H1 (cell line): ENCODE results near the gene EXD2. TPM values are rescaled to one million over a fixed set of nuclear protein-coding genes. Genes with fewer than 3 reads are reported as not detected.

Experiments used
- CTCF ChIA-PET: fragments of 300-600 bp; sonication (Branson Sonifier 250); formaldehyde crosslinking; loops from one replicate; lab custom pipeline; 2021; ENCODE audit not compliant: partially characterized antibody; lab: Charles Lee
- POLR2A ChIA-PET: fragments of 300-600 bp; sonication (Branson Sonifier 250); formaldehyde crosslinking; loops from one replicate; lab custom pipeline; 2021; ENCODE audit warnings: inconsistent platforms; ENCODE audit not compliant: partially characterized antibody; lab: Charles Lee
- DNase-seq, 2 experiments: peaks; one replicate each; pipeline versions ENCODE4 v3.0.0 to v3.0.0-alpha.2; 2010 to 2022; ENCODE audit warnings: low spot score in 2 of 2, low read depth in 1 of 2, mixed read lengths in 1 of 2
- FAIRE-seq: peaks from 2 replicates; lab custom pipeline; 2011; peaks lifted over from hg19 to GRCh38; lab: Jason Lieb, UNC
- H2AFZ ChIP-seq: 2 replicates; pipeline ENCODE4 v1.8.1; 2012; ENCODE audit warnings: low read length, inconsistent platforms
- H2AK5ac ChIP-seq: 2 replicates; pipeline ENCODE4 v1.6.1; 2013; ENCODE audit warnings: low read depth, low read length
- H2BK120ac ChIP-seq: replicated peaks from 2 replicates; pipeline ENCODE3; 2013; ENCODE audit warnings: low read depth, low read length, inconsistent platforms
- H2BK12ac ChIP-seq: 2 replicates; pipeline ENCODE4 v1.6.1; 2013; ENCODE audit warnings: low read depth, low read length
- H2BK15ac ChIP-seq: 2 replicates; pipeline ENCODE4 v1.6.1; 2013; ENCODE audit warnings: low read length
- H2BK20ac ChIP-seq: 2 replicates; pipeline ENCODE4 v1.6.1; 2013; ENCODE audit warnings: low read length
- H2BK5ac ChIP-seq: 2 replicates; pipeline ENCODE4 v1.6.1; 2013; ENCODE audit warnings: low read depth, low read length
- H3K14ac ChIP-seq: 2 replicates; pipeline ENCODE4 v1.6.1; 2013; ENCODE audit warnings: inconsistent platforms; ENCODE audit not compliant: insufficient read length
- H3K18ac ChIP-seq: 2 replicates; pipeline ENCODE4 v1.6.1; 2013; ENCODE audit warnings: low read length; ENCODE audit errors: extremely low read depth
- H3K23ac ChIP-seq: 2 replicates; pipeline ENCODE4 v1.6.1; 2013; ENCODE audit warnings: inconsistent platforms; ENCODE audit not compliant: insufficient read length
- H3K23me2 ChIP-seq: 2 replicates; pipeline ENCODE4 v1.6.1; 2013; ENCODE audit warnings: low read depth, low read length
- H3K27ac ChIP-seq: 2 replicates; pipeline ENCODE4 v1.6.1; 2011; ENCODE audit warnings: low read depth, low read length, inconsistent platforms
- H3K27me3 ChIP-seq, 4 experiments: replicated peaks in 1 of 4; 1 replicate in 1 of 4; 2 replicates in 3 of 4; pipeline versions ENCODE4 v1.6.1 to v1.8.1; 2011 to 2013; ENCODE audit warnings: low read length in 3 of 4, mild to moderate bottlenecking in 3 of 4, inconsistent platforms in 2 of 4, mixed read lengths in 2 of 4, moderate library complexity in 1 of 4; ENCODE audit not compliant: control insufficient read depth in 3 of 4, insufficient read depth in 3 of 4; ENCODE audit errors: extremely low read depth in 1 of 4
- H3K36me3 ChIP-seq, 4 experiments: 2 replicates each; pipeline versions ENCODE4 v1.6.1 to v1.8.1; 2011 to 2013; ENCODE audit warnings: mild to moderate bottlenecking in 4 of 4, low read length in 3 of 4, moderate library complexity in 2 of 4, control low read depth in 1 of 4, inconsistent platforms in 1 of 4; ENCODE audit not compliant: insufficient read depth in 4 of 4, control insufficient read depth in 2 of 4
- H3K4ac ChIP-seq: replicated peaks from 2 replicates; pipeline ENCODE3; 2013; ENCODE audit warnings: low read length, low read depth, mixed read lengths, inconsistent platforms; ENCODE audit not compliant: insufficient read length
- H3K4me1 ChIP-seq, 4 experiments: replicated peaks in 1 of 4; 1 replicate in 1 of 4; 2 replicates in 3 of 4; pipeline versions ENCODE4 v1.6.1 to v1.8.1; 2011 to 2013; ENCODE audit warnings: low read length in 3 of 4, inconsistent platforms in 2 of 4, mixed read lengths in 1 of 4; ENCODE audit not compliant: insufficient read depth in 4 of 4, control insufficient read depth in 3 of 4
- H3K4me2 ChIP-seq, 2 experiments: 2 replicates each; pipeline versions ENCODE4 v1.6.1 to v1.8.1; 2011 to 2013; ENCODE audit warnings: low read depth in 2 of 2, low read length in 2 of 2, control low read depth in 1 of 2, inconsistent platforms in 1 of 2, mild to moderate bottlenecking in 1 of 2; ENCODE audit not compliant: insufficient read depth in 1 of 2
- H3K4me3 ChIP-seq, 4 experiments: fragments of 200-600, 300-600 bp in 1 of 4; sonication (generic), shearing (Covaris generic), sonication (Bioruptor Twin) in 1 of 4; 2 replicates each; pipeline versions ENCODE4 v1.5.1 to v1.8.1; 2011 to 2016; ENCODE audit warnings: low read length in 4 of 4, low read depth in 3 of 4, control low read depth in 2 of 4, inconsistent platforms in 2 of 4, mild to moderate bottlenecking in 2 of 4, mixed read lengths in 1 of 4, moderate library complexity in 1 of 4; ENCODE audit not compliant: insufficient read depth in 2 of 4; ENCODE audit errors: extremely low read depth in 1 of 4
- H3K56ac ChIP-seq: replicated peaks from 2 replicates; pipeline ENCODE3; 2013; ENCODE audit warnings: low read depth, mild to moderate bottlenecking, mixed read lengths, low read length, inconsistent platforms; ENCODE audit not compliant: insufficient read length
- H3K79me1 ChIP-seq: 2 replicates; pipeline ENCODE4 v1.6.1; 2013; ENCODE audit warnings: low read depth, low read length, control low read depth
- H3K79me2 ChIP-seq, 2 experiments: 2 replicates each; pipeline versions ENCODE4 v1.6.1 to v1.8.1; 2012 to 2013; ENCODE audit warnings: low read length in 2 of 2, mild to moderate bottlenecking in 2 of 2, inconsistent platforms in 1 of 2; ENCODE audit not compliant: insufficient read depth in 2 of 2, control insufficient read depth in 1 of 2
- H3K9ac ChIP-seq, 4 experiments: replicated peaks in 1 of 4; 1 replicate in 1 of 4; 2 replicates in 3 of 4; pipeline versions ENCODE4 v1.6.1 to v1.8.1; 2011 to 2013; ENCODE audit warnings: low read depth in 3 of 4, low read length in 3 of 4, control low read depth in 2 of 4, mild to moderate bottlenecking in 2 of 4, moderate library complexity in 2 of 4, inconsistent platforms in 1 of 4; ENCODE audit errors: extremely low read depth in 1 of 4
- H3K9me3 ChIP-seq, 2 experiments: 2 replicates each; pipeline versions ENCODE4 v1.6.1 to v1.8.1; 2012 to 2013; ENCODE audit warnings: mild to moderate bottlenecking in 2 of 2, moderate library complexity in 2 of 2, control low read depth in 1 of 2, inconsistent platforms in 1 of 2, low read depth in 1 of 2, low read length in 1 of 2, mixed read lengths in 1 of 2; ENCODE audit not compliant: insufficient read depth in 2 of 2
- H4K20me1 ChIP-seq, 2 experiments: replicated peaks in 1 of 2; 2 replicates each; pipeline versions ENCODE3 to v1.8.1; 2011 to 2013; ENCODE audit warnings: inconsistent platforms in 2 of 2, low read length in 2 of 2, mild to moderate bottlenecking in 1 of 2; ENCODE audit not compliant: insufficient read depth in 2 of 2, control insufficient read depth in 1 of 2
- H4K5ac ChIP-seq: 2 replicates; pipeline ENCODE4 v1.6.1; 2013; ENCODE audit warnings: low read length, low read depth, mixed read lengths, inconsistent platforms; ENCODE audit not compliant: insufficient read length
- H4K8ac ChIP-seq: 2 replicates; pipeline ENCODE4 v1.8.0; 2013; ENCODE audit warnings: mild to moderate bottlenecking, moderate library complexity, low read length, inconsistent platforms; ENCODE audit not compliant: insufficient read depth; ENCODE audit errors: extremely low read depth
- H4K91ac ChIP-seq: replicated peaks from 2 replicates; pipeline ENCODE3; 2013; ENCODE audit warnings: low read length, mixed read lengths, inconsistent platforms; ENCODE audit not compliant: insufficient read length
- CTBP2 ChIP-seq: IDR thresholded peaks from 2 replicates; pipeline ENCODE4 v1.7.0; 2011; ENCODE audit warnings: borderline replicate concordance, mild to moderate bottlenecking, moderate library complexity, mixed read lengths, low read length; ENCODE audit not compliant: insufficient read depth, insufficient read length
- FOSL1 ChIP-seq: IDR thresholded peaks from 2 replicates; pipeline ENCODE4 v1.6.1; 2011; ENCODE audit warnings: mild to moderate bottlenecking, low read depth, low read length, moderate library complexity; ENCODE audit not compliant: insufficient read depth
- JUND ChIP-seq: IDR thresholded peaks from 2 replicates; pipeline ENCODE4 v1.6.1; 2011; ENCODE audit warnings: mild to moderate bottlenecking, improper control_type of control experiment, low read length
- KDM4A ChIP-seq: IDR thresholded peaks from one replicate; pipeline ENCODE4 v1.7.1; 2012; ENCODE audit warnings: low read depth, mild to moderate bottlenecking, moderate library complexity, low read length, inconsistent platforms; ENCODE audit not compliant: severe bottlenecking
- MAX ChIP-seq: IDR thresholded peaks from 2 replicates; pipeline ENCODE4 v1.6.1; 2012; ENCODE audit warnings: inconsistent platforms
- NANOG ChIP-seq: IDR thresholded peaks from 2 replicates; pipeline ENCODE4 v1.6.1; 2011; ENCODE audit warnings: low read length, low read depth, mild to moderate bottlenecking, inconsistent platforms; ENCODE audit not compliant: insufficient read depth, poor library complexity, severe bottlenecking
- POLR2A ChIP-seq, 2 experiments: IDR thresholded peaks; 1 replicate in 1 of 2; 2 replicates in 1 of 2; pipeline ENCODE4 v1.6.1; 2011; ENCODE audit warnings: low read depth in 2 of 2, low read length in 2 of 2, mild to moderate bottlenecking in 2 of 2; ENCODE audit errors: control extremely low read depth in 1 of 2
- POLR2AphosphoS5 ChIP-seq: IDR thresholded peaks from 2 replicates; pipeline ENCODE4 v1.6.1; 2011; ENCODE audit warnings: low read depth, low read length
- TAF7 ChIP-seq: optimal IDR thresholded peaks from 2 replicates; pipeline ENCODE3; 2011; ENCODE audit warnings: low read depth, mild to moderate bottlenecking, inconsistent platforms, low read length, moderate library complexity, borderline replicate concordance
- WGBS, 2 experiments: shearing (Covaris generic) in 1 of 2; methylation state at CpG; one replicate each; pipeline versions ENCODE4 v1.1.6 to v1.1.7; 2013 to 2015; ENCODE audit warnings: low lambda C conversion rate in 2 of 2, mixed read lengths in 2 of 2, inconsistent platforms in 1 of 2, low coverage in 1 of 2, missing lambda C conversion rate in 1 of 2; ENCODE audit not compliant: insufficient replicate concordance in 2 of 2, insufficient coverage in 1 of 2, insufficient read length in 1 of 2; ENCODE audit errors: extremely low coverage in 1 of 2, missing lambda C conversion rate in 1 of 2; 5-methylcytosine and 5-hydroxymethylcytosine counted together
- polyA plus RNA-seq, 7 experiments: library from polyadenylated mRNA; depleted of rRNA in 3 of 7; stranded (reverse) in 5 of 7; unstranded in 2 of 7; fragments of >200 nt in 5 of 7; fragments of 200-250 nt in 2 of 7; gene quantifications; 1 replicate in 5 of 7; 2 replicates in 1 of 7; 4 replicates in 1 of 7; pipeline versions ENCODE4 v1.2.1 to v1.2.3, GENCODE V29; 2011 to 2013; ENCODE audit warnings: missing spikeins in 2 of 7, mixed read lengths in 2 of 7
- total RNA-seq: library from RNA; stranded (reverse); fragmentation: NEBNext Ultra II Directional; extraction: Animal tissue kit (Norgen Biotek cat#: 25700); gene quantifications from 2 replicates; pipeline ENCODE4 v1.2.1, GENCODE V29; 2021
- TF ChIP-seq, protein P1 (sequence below), 3 experiments: IDR thresholded peaks; 1 replicate in 2 of 3; 2 replicates in 1 of 3; pipeline versions ENCODE4 v1.5.1 to v1.6.1; 2011; ENCODE audit warnings: low read length in 3 of 3, mild to moderate bottlenecking in 3 of 3, inconsistent platforms in 2 of 3, low read depth in 1 of 3, moderate library complexity in 1 of 3; ENCODE audit not compliant: insufficient read depth in 1 of 3; ENCODE audit errors: control extremely low read depth in 1 of 3

EXD2 gene
- total and polyA plus RNA-seq, 2 of the 8 experiments (the other 6 are each of a cell fraction or from before 2014, with no cell fraction given) = 11.9 to 25.9 TPM

DNA sequence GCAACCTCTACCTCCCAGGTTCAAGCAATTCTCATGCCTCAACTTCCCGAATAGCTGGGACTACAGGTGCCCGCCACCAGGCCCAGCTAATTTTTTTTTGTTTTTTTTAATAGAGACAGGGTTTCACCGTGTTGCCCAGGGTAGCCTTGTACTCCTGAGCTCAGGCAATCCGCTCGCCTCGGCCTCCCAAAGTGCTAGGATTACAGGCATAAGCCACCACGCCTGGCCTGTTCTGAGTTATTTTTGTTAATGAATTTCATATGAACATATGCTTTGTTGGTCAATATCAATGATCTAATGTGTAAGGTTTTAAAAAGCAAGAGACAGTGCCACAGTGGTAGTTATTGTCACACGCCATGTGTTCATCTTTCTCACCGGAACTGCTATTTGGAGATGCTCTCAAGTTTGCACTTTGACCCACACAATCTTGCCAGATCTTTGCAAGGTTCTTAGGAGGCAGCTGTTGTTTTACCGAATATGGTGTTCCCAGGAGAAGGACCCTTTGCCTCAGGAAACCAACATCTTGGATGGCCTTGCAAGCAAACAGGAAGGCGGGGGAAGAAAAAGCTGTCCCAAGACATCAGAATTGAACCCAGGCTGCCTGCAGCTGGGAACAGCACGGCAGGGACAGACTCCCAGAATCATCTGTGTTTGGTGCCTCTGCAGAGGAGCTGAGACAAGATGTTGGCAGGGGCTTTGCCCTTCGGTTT lies 98.7 kb downstream of the EXD2 start:
- Histone ChIP-seq H2BK20ac (no peak overlapping the region), H3K4me2 (no peak overlapping the region), H3K23ac (no peak overlapping the region), H3K27me3 (no peaks in the 10 kb centered on the region; a peak in 1 of 7 replicates), H3K9me3 (no peaks in the 10 kb centered on the region), H3K9ac (no peak overlapping the region), H3K27ac (no peak overlapping the region), H3K23me2 (no peaks in the 10 kb centered on the region), H3K79me2 (no peaks in the 10 kb centered on the region), H3K14ac (no peak overlapping the region), H3K18ac (no peak overlapping the region), H4K8ac (no peak overlapping the region), H2AK5ac (no peak overlapping the region), H3K79me1 (no peaks in the 10 kb centered on the region), H2BK15ac (no peak overlapping the region), H2BK120ac (no peak overlapping the region), H3K4me3 (no peak overlapping the region), H3K4me1 (peaks cover 0 to 5% (median 2%) of the 10 kb centered on the region in 4 experiments; a peak in 4 of 7 replicates), H3K36me3 (no peaks in the 10 kb centered on the region), H4K91ac (no peak overlapping the region), H4K20me1 (no peaks in the 10 kb centered on the region), H2AFZ (no peak overlapping the region), H3K4ac (no peak overlapping the region), H4K5ac (no peak overlapping the region), H2BK12ac (no peak overlapping the region), H3K56ac (no peak overlapping the region), H2BK5ac (no peak overlapping the region)
- no peak for FAIRE-seq
- POLR2A ChIA-PET = no interaction called here
- CTCF ChIA-PET = interaction anchor here (1.0 to 5.3 kb wide), 8 partner anchors 9 to 107 kb away, joined by 3 to 38 read pairs (median 10); partner anchors contain the start of gene GALNT16
- 89% methylated on average over 13 of the region's 13 CpGs; no CpG with 5 or more reads in 1 of the 2 experiments for WGBS, 2 experiments
- peak in 1 of 2 experiments; percentile 19 for DNase-seq
- TF ChIP-seq CTBP2 (no peak), POLR2A (IDR thresholded peaks at IDR 0.05; ENCODE audit: control extremely low read depth in 1 of 2, low read depth in 2 of 2, low read length in 2 of 2) (no peak), FOSL1 (no peak), KDM4A (no peak), POLR2AphosphoS5 (no peak), TAF7 (no peak), MAX (no peak), NANOG (no peak), JUND (no peak)
- TF ChIP-seq, protein P1, sequence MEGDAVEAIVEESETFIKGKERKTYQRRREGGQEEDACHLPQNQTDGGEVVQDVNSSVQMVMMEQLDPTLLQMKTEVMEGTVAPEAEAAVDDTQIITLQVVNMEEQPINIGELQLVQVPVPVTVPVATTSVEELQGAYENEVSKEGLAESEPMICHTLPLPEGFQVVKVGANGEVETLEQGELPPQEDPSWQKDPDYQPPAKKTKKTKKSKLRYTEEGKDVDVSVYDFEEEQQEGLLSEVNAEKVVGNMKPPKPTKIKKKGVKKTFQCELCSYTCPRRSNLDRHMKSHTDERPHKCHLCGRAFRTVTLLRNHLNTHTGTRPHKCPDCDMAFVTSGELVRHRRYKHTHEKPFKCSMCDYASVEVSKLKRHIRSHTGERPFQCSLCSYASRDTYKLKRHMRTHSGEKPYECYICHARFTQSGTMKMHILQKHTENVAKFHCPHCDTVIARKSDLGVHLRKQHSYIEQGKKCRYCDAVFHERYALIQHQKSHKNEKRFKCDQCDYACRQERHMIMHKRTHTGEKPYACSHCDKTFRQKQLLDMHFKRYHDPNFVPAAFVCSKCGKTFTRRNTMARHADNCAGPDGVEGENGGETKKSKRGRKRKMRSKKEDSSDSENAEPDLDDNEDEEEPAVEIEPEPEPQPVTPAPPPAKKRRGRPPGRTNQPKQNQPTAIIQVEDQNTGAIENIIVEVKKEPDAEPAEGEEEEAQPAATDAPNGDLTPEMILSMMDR (IDR thresholded peaks at IDR 0.05; ENCODE audit: control extremely low read depth in 1 of 3, insufficient read depth in 1 of 3, low read depth in 1 of 3, low read length in 3 of 3) = no peak
